Measurements from ENCODE around the gene ZMIZ1.
A peak's percentile ranks its signal among the peaks of the same experiment; 100 is the strongest.

The ZMIZ1 gene

DNA sequence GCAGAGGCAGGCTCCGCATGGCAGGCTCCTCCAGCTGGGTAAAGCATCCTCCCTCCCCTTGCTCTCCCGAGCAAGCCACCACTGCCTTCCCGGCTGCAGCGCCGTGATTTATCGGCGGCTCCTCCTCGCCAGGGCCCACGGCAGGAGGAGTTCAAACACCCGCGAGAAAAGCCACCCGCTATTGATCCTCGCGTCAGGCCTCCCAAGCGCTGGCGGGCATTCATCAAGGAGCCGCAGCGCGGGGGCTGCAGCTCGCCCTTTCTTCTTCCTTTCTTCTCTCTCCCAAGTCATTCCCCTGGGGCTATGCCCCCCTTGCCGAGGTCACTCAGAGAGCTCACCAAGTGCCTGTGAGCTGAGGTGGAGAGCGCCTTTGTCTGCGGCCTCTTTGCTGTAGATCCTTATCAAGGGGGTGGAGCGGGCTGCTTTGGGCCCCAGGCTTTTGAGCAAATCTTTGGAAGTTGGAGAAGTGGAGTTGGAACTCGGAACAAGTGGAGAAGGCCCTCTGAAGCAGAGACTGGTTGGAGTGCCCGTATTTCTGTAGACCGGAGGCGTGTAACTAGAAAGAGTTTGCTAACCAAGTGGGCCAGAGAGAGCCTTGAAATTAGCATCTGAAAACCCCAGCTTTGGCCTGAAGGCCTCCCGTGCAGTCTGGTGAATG, 171.3 kb downstream of the ZMIZ1 start:
- CTCF ChIA-PET = no interaction called here

More for the DNA sequence above, 171.3 kb downstream of the ZMIZ1 start:
- no peak overlapping the region for H3K4me3 ChIP-seq (ENCODE audit: low read depth, low read length)
- peaks cover 14% of the 10 kb centered on the region for H3K4me1 ChIP-seq (ENCODE audit: control insufficient read depth, insufficient read depth, low read length)
- TF ChIP-seq ZBTB48 (tag by site-specific recombination; IDR thresholded peaks at IDR 0.05) (no peak), GLIS2 (tag by site-specific recombination; IDR thresholded peaks at IDR 0.05) (0 out of 2 replicates have a peak, but pooled peaks have one; percentile 17), ZNF341 (tag by site-specific recombination; IDR thresholded peaks at IDR 0.05; ENCODE audit: low read depth) (peak; percentile 48), SP7 (tag by site-specific recombination; IDR thresholded peaks at IDR 0.05) (peak; percentile 76), ZFHX2 (tag by site-specific recombination; conservative IDR thresholded peaks at IDR 0.05) (peak; percentile 61), ZNF549 (tag by site-specific recombination; IDR thresholded peaks at IDR 0.05) (no peak), OSR2 (tag by site-specific recombination; IDR thresholded peaks at IDR 0.05) (no peak), EGR2 (tag by site-specific recombination; IDR thresholded peaks at IDR 0.05; ENCODE audit: low read depth) (peak; percentile 87), ZNF776 (tag by site-specific recombination; IDR thresholded peaks at IDR 0.05; ENCODE audit: borderline replicate concordance) (no peak), ZNF561 (tag by site-specific recombination; IDR thresholded peaks at IDR 0.05; ENCODE audit: borderline replicate concordance) (0 out of 2 replicates have a peak, but pooled peaks have one; percentile 41), FEZF1 (tag by site-specific recombination; IDR thresholded peaks at IDR 0.05) (peak; percentile 26; the same call in 1 of the 2 replicates), ZNF302 (tag by site-specific recombination; IDR thresholded peaks at IDR 0.05; ENCODE audit: low read depth) (no peak), ZBTB8A (tag by site-specific recombination; IDR thresholded peaks at IDR 0.05) (peak; percentile 65), GLIS1 (tag by site-specific recombination; IDR thresholded peaks at IDR 0.05) (peak; percentile 68), ZNF423 (tag by site-specific recombination; IDR thresholded peaks at IDR 0.05) (peak; percentile 78; the same call in 1 of the 2 replicates), ZNF623 (tag by site-specific recombination; IDR thresholded peaks at IDR 0.05) (no peak), ZNF350 (tag by site-specific recombination; IDR thresholded peaks at IDR 0.05) (no peak), ZFP3 (tag by site-specific recombination; IDR thresholded peaks at IDR 0.05; ENCODE audit: low read depth) (no peak), ZIC2 (tag by site-specific recombination; IDR thresholded peaks at IDR 0.05) (peak; percentile 55; the same call in 1 of the 2 replicates), ZNF426 (tag by site-specific recombination; IDR thresholded peaks at IDR 0.05) (no peak), ZNF571 (tag by site-specific recombination; IDR thresholded peaks at IDR 0.05) (no peak), TRIM28 (IDR thresholded peaks at IDR 0.05; ENCODE audit: borderline replicate concordance, low read length) (peak; percentile 38; the same call in 1 of the 2 replicates), TCF7L2 (IDR thresholded peaks at IDR 0.05; ENCODE audit: borderline replicate concordance, low read depth, low read length) (peak; percentile 85)
- TF ChIP-seq, protein P1, sequence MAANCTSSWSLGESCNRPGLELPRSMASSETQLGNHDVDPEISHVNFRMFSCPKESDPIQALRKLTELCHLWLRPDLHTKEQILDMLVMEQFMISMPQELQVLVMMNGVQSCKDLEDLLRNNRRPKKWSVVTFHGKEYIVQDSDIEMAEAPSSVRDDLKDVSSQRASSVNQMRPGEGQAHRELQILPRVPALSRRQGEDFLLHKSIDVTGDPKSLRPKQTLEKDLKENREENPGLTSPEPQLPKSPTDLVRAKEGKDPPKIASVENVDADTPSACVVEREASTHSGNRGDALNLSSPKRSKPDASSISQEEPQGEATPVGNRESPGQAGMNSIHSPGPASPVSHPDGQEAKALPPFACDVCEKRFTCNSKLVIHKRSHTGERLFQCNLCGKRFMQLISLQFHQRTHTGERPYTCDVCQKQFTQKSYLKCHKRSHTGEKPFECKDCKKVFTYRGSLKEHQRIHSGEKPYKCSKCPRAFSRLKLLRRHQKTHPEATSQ (tag by site-specific recombination; IDR thresholded peaks at IDR 0.05) = no peak
- TF ChIP-seq, protein P2, sequence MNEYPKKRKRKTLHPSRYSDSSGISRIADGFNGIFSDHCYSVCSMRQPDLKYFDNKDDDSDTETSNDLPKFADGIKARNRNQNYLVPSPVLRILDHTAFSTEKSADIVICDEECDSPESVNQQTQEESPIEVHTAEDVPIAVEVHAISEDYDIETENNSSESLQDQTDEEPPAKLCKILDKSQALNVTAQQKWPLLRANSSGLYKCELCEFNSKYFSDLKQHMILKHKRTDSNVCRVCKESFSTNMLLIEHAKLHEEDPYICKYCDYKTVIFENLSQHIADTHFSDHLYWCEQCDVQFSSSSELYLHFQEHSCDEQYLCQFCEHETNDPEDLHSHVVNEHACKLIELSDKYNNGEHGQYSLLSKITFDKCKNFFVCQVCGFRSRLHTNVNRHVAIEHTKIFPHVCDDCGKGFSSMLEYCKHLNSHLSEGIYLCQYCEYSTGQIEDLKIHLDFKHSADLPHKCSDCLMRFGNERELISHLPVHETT (tag by site-specific recombination; IDR thresholded peaks at IDR 0.05) = no peak
- TF ChIP-seq, protein P3, sequence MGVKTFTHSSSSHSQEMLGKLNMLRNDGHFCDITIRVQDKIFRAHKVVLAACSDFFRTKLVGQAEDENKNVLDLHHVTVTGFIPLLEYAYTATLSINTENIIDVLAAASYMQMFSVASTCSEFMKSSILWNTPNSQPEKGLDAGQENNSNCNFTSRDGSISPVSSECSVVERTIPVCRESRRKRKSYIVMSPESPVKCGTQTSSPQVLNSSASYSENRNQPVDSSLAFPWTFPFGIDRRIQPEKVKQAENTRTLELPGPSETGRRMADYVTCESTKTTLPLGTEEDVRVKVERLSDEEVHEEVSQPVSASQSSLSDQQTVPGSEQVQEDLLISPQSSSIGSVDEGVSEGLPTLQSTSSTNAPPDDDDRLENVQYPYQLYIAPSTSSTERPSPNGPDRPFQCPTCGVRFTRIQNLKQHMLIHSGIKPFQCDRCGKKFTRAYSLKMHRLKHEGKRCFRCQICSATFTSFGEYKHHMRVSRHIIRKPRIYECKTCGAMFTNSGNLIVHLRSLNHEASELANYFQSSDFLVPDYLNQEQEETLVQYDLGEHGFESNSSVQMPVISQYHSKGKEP (tag by site-specific recombination; IDR thresholded peaks at IDR 0.05) = no peak
- TF ChIP-seq, protein P4, sequence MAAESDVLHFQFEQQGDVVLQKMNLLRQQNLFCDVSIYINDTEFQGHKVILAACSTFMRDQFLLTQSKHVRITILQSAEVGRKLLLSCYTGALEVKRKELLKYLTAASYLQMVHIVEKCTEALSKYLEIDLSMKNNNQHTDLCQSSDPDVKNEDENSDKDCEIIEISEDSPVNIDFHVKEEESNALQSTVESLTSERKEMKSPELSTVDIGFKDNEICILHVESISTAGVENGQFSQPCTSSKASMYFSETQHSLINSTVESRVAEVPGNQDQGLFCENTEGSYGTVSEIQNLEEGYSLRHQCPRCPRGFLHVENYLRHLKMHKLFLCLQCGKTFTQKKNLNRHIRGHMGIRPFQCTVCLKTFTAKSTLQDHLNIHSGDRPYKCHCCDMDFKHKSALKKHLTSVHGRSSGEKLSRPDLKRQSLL (tag by site-specific recombination; IDR thresholded peaks at IDR 0.05) = no peak
- TF ChIP-seq, protein P5, sequence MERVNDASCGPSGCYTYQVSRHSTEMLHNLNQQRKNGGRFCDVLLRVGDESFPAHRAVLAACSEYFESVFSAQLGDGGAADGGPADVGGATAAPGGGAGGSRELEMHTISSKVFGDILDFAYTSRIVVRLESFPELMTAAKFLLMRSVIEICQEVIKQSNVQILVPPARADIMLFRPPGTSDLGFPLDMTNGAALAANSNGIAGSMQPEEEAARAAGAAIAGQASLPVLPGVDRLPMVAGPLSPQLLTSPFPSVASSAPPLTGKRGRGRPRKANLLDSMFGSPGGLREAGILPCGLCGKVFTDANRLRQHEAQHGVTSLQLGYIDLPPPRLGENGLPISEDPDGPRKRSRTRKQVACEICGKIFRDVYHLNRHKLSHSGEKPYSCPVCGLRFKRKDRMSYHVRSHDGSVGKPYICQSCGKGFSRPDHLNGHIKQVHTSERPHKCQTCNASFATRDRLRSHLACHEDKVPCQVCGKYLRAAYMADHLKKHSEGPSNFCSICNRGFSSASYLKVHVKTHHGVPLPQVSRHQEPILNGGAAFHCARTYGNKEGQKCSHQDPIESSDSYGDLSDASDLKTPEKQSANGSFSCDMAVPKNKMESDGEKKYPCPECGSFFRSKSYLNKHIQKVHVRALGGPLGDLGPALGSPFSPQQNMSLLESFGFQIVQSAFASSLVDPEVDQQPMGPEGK (tag by site-specific recombination; IDR thresholded peaks at IDR 0.05) = peak; percentile 51; the same call in 1 of the 2 replicates
- H3K36me3 ChIP-seq (ENCODE audit: control insufficient read depth in 2 of 2, insufficient read depth in 1 of 2, low read length in 2 of 2) = no peaks in the 10 kb centered on the region
- POLR2A ChIA-PET = interaction anchor here (0.6 to 1.1 kb wide), 2 partner anchors 24 to 594 kb away, joined by 3 read pairs; no protein-coding TSS in a partner anchor
- H3K9me3 ChIP-seq (ENCODE audit: control insufficient read depth, insufficient read depth, low read depth, low read length) = no peaks in the 10 kb centered on the region
- H3K27ac ChIP-seq (ENCODE audit: extremely low read depth, low read depth, low read length) = no peak overlapping the region; the same call in 1 of the 2 replicates

Data from HEK293 (cell line).